ENCODE results near the gene GSN.
"Not testable (repeated sequence)": the region's sequence is repeated elsewhere in the genome, so short reads cannot be mapped to it uniquely, and the experiment has no call there.

The GSN gene

GRCh38 chr9:121285835-121286687, 18.1 kb downstream of the GSN start:
- Histone ChIP-seq H3K4me3 (ENCODE audit: low read depth in 1 of 2, low read length in 2 of 2) (peak overlapping the region in 1 of 2 donors; percentile 28), H3K9me3 (ENCODE audit: low read length) (no peaks in the 10 kb centered on the region), H3K36me3 (ENCODE audit: insufficient read depth, low read length) (peaks cover 13% of the 10 kb centered on the region), H3K4me1 (ENCODE audit: insufficient read depth, low read length) (peaks cover 95% of the 10 kb centered on the region), H3K9ac (ENCODE audit: low read length) (peak overlapping the region; percentile 63), H3K27ac (ENCODE audit: low read depth, low read length) (peak overlapping the region; percentile 96), H3K27me3 (ENCODE audit: control insufficient read depth in 1 of 2, insufficient read depth in 2 of 2, low read length in 2 of 2) (no peaks in the 10 kb centered on the region)

GRCh38 chr9:121286688-121286972, 18.7 kb downstream of the GSN start:
- H3K4me3 ChIP-seq (ENCODE audit: low read depth in 1 of 2, low read length in 2 of 2), result peak overlapping the region in 1 of 2 donors; percentile 28
- peak overlapping the region; percentile 96 for H3K27ac ChIP-seq (ENCODE audit: low read depth, low read length)
- H3K9me3 ChIP-seq (ENCODE audit: low read length), result no peaks in the 10 kb centered on the region
- no peaks in the 10 kb centered on the region for H3K27me3 ChIP-seq (ENCODE audit: control insufficient read depth in 1 of 2, insufficient read depth in 2 of 2, low read length in 2 of 2)
- peaks cover 13% of the 10 kb centered on the region for H3K36me3 ChIP-seq (ENCODE audit: insufficient read depth, low read length)
- H3K4me1 ChIP-seq (ENCODE audit: insufficient read depth, low read length), result peaks cover 89% of the 10 kb centered on the region
- H3K9ac ChIP-seq (ENCODE audit: low read length), result peak overlapping the region; percentile 63

- Histone ChIP-seq H3K36me3 (ENCODE audit: insufficient read depth, low read length) (peaks cover 13% of the 10 kb centered on the region), H3K9ac (ENCODE audit: low read length) (peak overlapping the region; percentile 63), H3K9me3 (ENCODE audit: low read length) (no peaks in the 10 kb centered on the region), H3K4me1 (ENCODE audit: insufficient read depth, low read length) (peaks cover 88% of the 10 kb centered on the region), H3K4me3 (ENCODE audit: low read depth in 1 of 2, low read length in 2 of 2) (peak overlapping the region in 1 of 2 donors; percentile 28), H3K27ac (ENCODE audit: low read depth, low read length) (peak overlapping the region; percentile 96), H3K27me3 (ENCODE audit: control insufficient read depth in 1 of 2, insufficient read depth in 2 of 2, low read length in 2 of 2) (no peaks in the 10 kb centered on the region)
Measured at GRCh38 chr9:121286973-121287741, 19.2 kb downstream of the GSN start.

GRCh38 chr9:121288673-121289025, 20.7 kb downstream of the GSN start:
- H3K4me3 ChIP-seq (ENCODE audit: low read depth in 1 of 2, low read length in 2 of 2), result peak overlapping the region in 1 of 2 donors; percentile 2
- no peaks in the 10 kb centered on the region for H3K9me3 ChIP-seq (ENCODE audit: low read length)
- H3K27ac ChIP-seq (ENCODE audit: low read depth, low read length), result peak overlapping the region; percentile 96
- peak overlapping the region; percentile 66 for H3K9ac ChIP-seq (ENCODE audit: low read length)
- peaks cover 88% of the 10 kb centered on the region for H3K4me1 ChIP-seq (ENCODE audit: insufficient read depth, low read length)
- no peaks in the 10 kb centered on the region for H3K27me3 ChIP-seq (ENCODE audit: control insufficient read depth in 1 of 2, insufficient read depth in 2 of 2, low read length in 2 of 2)
- H3K36me3 ChIP-seq (ENCODE audit: insufficient read depth, low read length), result peaks cover 23% of the 10 kb centered on the region

- Histone ChIP-seq H3K4me3 (ENCODE audit: low read depth in 1 of 2, low read length in 2 of 2) (peak overlapping the region in 1 of 2 donors; percentile 39), H3K36me3 (ENCODE audit: insufficient read depth, low read length) (peaks cover 21% of the 10 kb centered on the region), H3K4me1 (ENCODE audit: insufficient read depth, low read length) (peaks cover 88% of the 10 kb centered on the region), H3K9ac (ENCODE audit: low read length) (peak overlapping the region; percentile 66), H3K9me3 (ENCODE audit: low read length) (no peaks in the 10 kb centered on the region), H3K27ac (ENCODE audit: low read depth, low read length) (peak overlapping the region; percentile 96), H3K27me3 (ENCODE audit: control insufficient read depth in 1 of 2, insufficient read depth in 2 of 2, low read length in 2 of 2) (no peaks in the 10 kb centered on the region)
Measured at GRCh38 chr9:121289026-121289771, 21.2 kb downstream of the GSN start.

GRCh38 chr9:121289772-121290370, 21.9 kb downstream of the GSN start:
- Histone ChIP-seq H3K9ac (ENCODE audit: low read length) (peak overlapping the region; percentile 66), H3K4me3 (ENCODE audit: low read depth in 1 of 2, low read length in 2 of 2) (peak overlapping the region in 1 of 2 donors; percentile 39), H3K4me1 (ENCODE audit: insufficient read depth, low read length) (peaks cover 88% of the 10 kb centered on the region), H3K36me3 (ENCODE audit: insufficient read depth, low read length) (peaks cover 16% of the 10 kb centered on the region), H3K27ac (ENCODE audit: low read depth, low read length) (peak overlapping the region; percentile 96), H3K27me3 (ENCODE audit: control insufficient read depth in 1 of 2, insufficient read depth in 2 of 2, low read length in 2 of 2) (no peaks in the 10 kb centered on the region), H3K9me3 (ENCODE audit: low read length) (no peaks in the 10 kb centered on the region)

GRCh38 chr9:121291536-121291935, 23.6 kb downstream of the GSN start:
- Histone ChIP-seq H3K4me1 (ENCODE audit: insufficient read depth, low read length) (peaks cover 88% of the 10 kb centered on the region), H3K27ac (ENCODE audit: low read depth, low read length) (peak overlapping the region; percentile 33), H3K36me3 (ENCODE audit: insufficient read depth, low read length) (peaks cover 15% of the 10 kb centered on the region)
- not testable (repeated sequence) for H3K9ac ChIP-seq (ENCODE audit: low read length); H3K27me3 ChIP-seq (ENCODE audit: control insufficient read depth in 1 of 2, insufficient read depth in 2 of 2, low read length in 2 of 2); H3K4me3 ChIP-seq (ENCODE audit: low read depth in 1 of 2, low read length in 2 of 2); H3K9me3 ChIP-seq (ENCODE audit: low read length)

GRCh38 chr9:121292051-121292450, 24.1 kb downstream of the GSN start:
- Histone ChIP-seq H3K27me3 (ENCODE audit: control insufficient read depth in 1 of 2, insufficient read depth in 2 of 2, low read length in 2 of 2) (no peaks in the 10 kb centered on the region), H3K4me1 (ENCODE audit: insufficient read depth, low read length) (peaks cover 87% of the 10 kb centered on the region), H3K9me3 (ENCODE audit: low read length) (no peaks in the 10 kb centered on the region), H3K9ac (ENCODE audit: low read length) (no peak overlapping the region), H3K36me3 (ENCODE audit: insufficient read depth, low read length) (peaks cover 17% of the 10 kb centered on the region), H3K27ac (ENCODE audit: low read depth, low read length) (peak overlapping the region; percentile 74), H3K4me3 (ENCODE audit: low read depth in 1 of 2, low read length in 2 of 2) (no peak overlapping the region)

- H3K4me1 ChIP-seq (ENCODE audit: insufficient read depth, low read length), result peaks cover 87% of the 10 kb centered on the region
- peak overlapping the region; percentile 10 for H3K9ac ChIP-seq (ENCODE audit: low read length)
- H3K27ac ChIP-seq (ENCODE audit: low read depth, low read length), result peak overlapping the region; percentile 74
Measured at GRCh38 chr9:121292801-121293241, 24.9 kb downstream of the GSN start.

GRCh38 chr9:121294151-121294743, 26.3 kb downstream of the GSN start:
- Histone ChIP-seq H3K4me1 (ENCODE audit: insufficient read depth, low read length) (peaks cover 87% of the 10 kb centered on the region), H3K4me3 (ENCODE audit: low read depth in 1 of 2, low read length in 2 of 2) (peak overlapping the region in 1 of 2 donors; percentile 5), H3K27ac (ENCODE audit: low read depth, low read length) (peak overlapping the region; percentile 95), H3K27me3 (ENCODE audit: control insufficient read depth in 1 of 2, insufficient read depth in 2 of 2, low read length in 2 of 2) (no peaks in the 10 kb centered on the region), H3K9me3 (ENCODE audit: low read length) (no peaks in the 10 kb centered on the region), H3K9ac (ENCODE audit: low read length) (peak overlapping the region; percentile 47), H3K36me3 (ENCODE audit: insufficient read depth, low read length) (peaks cover 17% of the 10 kb centered on the region)

More at GRCh38 chr9:121292801-121293241, 24.9 kb downstream of the GSN start:
- H3K27me3 ChIP-seq (ENCODE audit: control insufficient read depth in 1 of 2, insufficient read depth in 2 of 2, low read length in 2 of 2), result no peaks in the 10 kb centered on the region
- no peaks in the 10 kb centered on the region for H3K9me3 ChIP-seq (ENCODE audit: low read length)
- peaks cover 17% of the 10 kb centered on the region for H3K36me3 ChIP-seq (ENCODE audit: insufficient read depth, low read length)
- H3K4me3 ChIP-seq (ENCODE audit: low read depth in 1 of 2, low read length in 2 of 2), result no peak overlapping the region

Measured in muscle layer of colon (tissue), 2 donors.